Measurements from ENCODE around the gene MARK2. TPM values are rescaled to one million over a fixed set of nuclear protein-coding genes. Genes with fewer than 3 reads are reported as not detected.

The MARK2 gene
- total RNA-seq, 4 donors from 2014 or later = 78.3 to 87.2 (median 81.2) TPM

- WGBS, 2 donors = 82 to 100% methylated on average over 4 of the region's 4 CpGs
- H3K4me3 ChIP-seq (ENCODE audit: low read depth, poor library complexity, severe bottlenecking) = no peak overlapping the region
- TF ChIP-seq CTCF (IDR thresholded peaks at IDR 0.05) = no peak
- no peak for TF ChIP-seq POLR2A (IDR thresholded peaks at IDR 0.05)
- intact Hi-C loops (cut with DNase I; ENCODE audit: low total_unique reads) = no loop called here
- DNase-seq (ENCODE audit: low spot score in 2 of 2) = no peak
These were observed 67.2 kb downstream of the MARK2 start for GRCh38 chr11:63906087-63906486.

- WGBS, 2 donors = 89 to 93% methylated on average over 6 to 7 of the region's 7 CpGs
- intact Hi-C loops (cut with DNase I; ENCODE audit: low total_unique reads) = no loop called here
- TF ChIP-seq CTCF (IDR thresholded peaks at IDR 0.05) (no peak), POLR2A (IDR thresholded peaks at IDR 0.05) (no peak)
- no peak for DNase-seq (ENCODE audit: low spot score in 2 of 2)
- H3K4me3 ChIP-seq (ENCODE audit: low read depth, poor library complexity, severe bottlenecking) = no peak overlapping the region
These were observed 67.7 kb downstream of the MARK2 start for GRCh38 chr11:63906585-63906984.

- TF ChIP-seq CTCF (IDR thresholded peaks at IDR 0.05) = no peak
- no peak for TF ChIP-seq POLR2A (IDR thresholded peaks at IDR 0.05)
- no peak for DNase-seq (ENCODE audit: low spot score in 2 of 2)
- intact Hi-C loops (cut with DNase I; ENCODE audit: low total_unique reads) = no loop called here
- H3K4me3 ChIP-seq (ENCODE audit: low read depth, poor library complexity, severe bottlenecking) = no peak overlapping the region
- WGBS, 2 donors = 76 to 91% methylated on average over 5 to 6 of the region's 6 CpGs
These were observed 68.2 kb downstream of the MARK2 start for GRCh38 chr11:63907063-63907462.

- no peak for TF ChIP-seq POLR2A (IDR thresholded peaks at IDR 0.05)
- TF ChIP-seq CTCF (IDR thresholded peaks at IDR 0.05) = no peak
- intact Hi-C loops (cut with DNase I; ENCODE audit: low total_unique reads) = no loop called here
- DNase-seq (ENCODE audit: low spot score in 2 of 2) = no peak
- 81 to 88% methylated on average over 21 of the region's 21 CpGs for WGBS, 2 donors
- H3K4me3 ChIP-seq (ENCODE audit: low read depth, poor library complexity, severe bottlenecking) = no peak overlapping the region
These were observed 69.1 kb downstream of the MARK2 start for GRCh38 chr11:63907808-63908530.

GRCh38 chr11:63908631-63909401 is 69.9 kb downstream of the MARK2 start:
- no peak overlapping the region for H3K4me3 ChIP-seq (ENCODE audit: low read depth, poor library complexity, severe bottlenecking)
- TF ChIP-seq CTCF (IDR thresholded peaks at IDR 0.05) (no peak), POLR2A (IDR thresholded peaks at IDR 0.05) (no peak)
- WGBS, 2 donors = 83 to 84% methylated on average over 40 to 46 of the region's 46 CpGs
- intact Hi-C loops (cut with DNase I; ENCODE audit: low total_unique reads) = no loop called here
- no peak for DNase-seq (ENCODE audit: low spot score in 2 of 2)
